GM19467 (cell line): ENCODE results near the gene DUSP12.

ENCODE experiments used
- ATAC-seq: cut with Tn5 transposase; IDR thresholded peaks from one replicate; pipeline ENCODE4 v1.9.1; 2021; ENCODE audit warnings: mild to moderate bottlenecking, moderate library complexity; ENCODE audit not compliant: unreplicated experiment

The DUSP12 gene

DNA sequence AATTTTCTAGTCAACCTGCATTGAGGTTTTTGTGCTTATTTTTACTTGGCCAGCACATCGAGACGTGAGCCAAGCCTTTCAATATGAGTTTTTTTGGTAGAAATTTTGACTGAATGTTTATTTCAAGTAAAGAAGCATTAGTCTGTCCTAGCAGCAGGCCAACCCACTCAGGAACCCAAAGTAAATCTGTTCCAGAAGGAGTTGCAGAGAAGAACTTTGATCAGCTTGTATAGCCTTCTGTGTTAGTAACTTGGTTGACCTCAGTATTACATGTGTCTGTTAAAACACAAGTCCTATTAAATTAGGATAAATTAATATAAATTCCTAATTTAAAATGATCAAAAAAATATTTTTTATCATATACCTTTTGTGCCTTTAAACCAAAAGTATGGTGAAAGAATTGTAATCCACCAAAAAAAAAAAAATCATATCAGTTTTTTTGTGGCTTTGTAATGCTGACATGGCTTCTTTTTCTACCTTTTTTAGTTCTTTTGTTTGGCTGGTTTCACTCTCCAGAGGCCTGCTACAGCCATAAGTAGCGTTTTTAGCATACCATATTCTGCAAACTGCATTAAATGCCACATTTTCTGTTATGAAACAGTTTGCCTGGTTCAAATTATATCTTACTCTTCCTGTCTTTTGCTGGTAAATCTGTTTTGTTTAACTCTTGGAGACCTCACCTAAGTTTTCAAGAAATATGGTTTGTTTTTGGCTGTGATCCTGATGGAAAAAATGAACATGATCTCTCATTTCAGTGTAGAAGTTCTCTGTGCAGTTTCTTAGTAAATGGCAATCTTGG lies 56.0 kb downstream of the DUSP12 start:
- no peak for ATAC-seq
